Mucosa of rectum (tissue), 2 donors: ENCODE measurements around the gene SCARF1.

Experiments used
- H3K27ac ChIP-seq, 2 donors: one replicate each; pipeline ENCODE4 v1.7.0; 2013; ENCODE audit warnings: inconsistent platforms in 2 of 2, low read depth in 2 of 2, low read length in 2 of 2
- H3K27me3 ChIP-seq, 2 donors: one replicate each; pipeline ENCODE4 v1.7.0; 2013; ENCODE audit warnings: low read length in 2 of 2; ENCODE audit not compliant: control insufficient read depth in 2 of 2, insufficient read depth in 2 of 2
- H3K36me3 ChIP-seq, 2 donors: one replicate each; pipeline ENCODE4 v1.7.0; 2013; ENCODE audit warnings: low read length in 2 of 2; ENCODE audit not compliant: control insufficient read depth in 2 of 2, insufficient read depth in 2 of 2
- H3K4me1 ChIP-seq, 2 donors: one replicate each; pipeline ENCODE4 v1.7.0; 2013; ENCODE audit warnings: low read length in 2 of 2, mild to moderate bottlenecking in 1 of 2; ENCODE audit not compliant: control insufficient read depth in 2 of 2, insufficient read depth in 2 of 2
- H3K4me3 ChIP-seq, 2 donors: one replicate each; pipeline ENCODE4 v1.7.0; 2013; ENCODE audit warnings: low read length in 2 of 2
- H3K9ac ChIP-seq, 2 donors: one replicate each; pipeline ENCODE4 v1.7.0; 2013; ENCODE audit warnings: low read length in 2 of 2, low read depth in 1 of 2, mild to moderate bottlenecking in 1 of 2
- H3K9me3 ChIP-seq, 2 donors: one replicate each; pipeline ENCODE4 v1.7.0; 2013; ENCODE audit warnings: low read length in 2 of 2; ENCODE audit not compliant: control insufficient read depth in 2 of 2
- donor health status: healthy.
- donor health status: Normal muscosa, but diverticular disease.

The SCARF1 gene

DNA sequence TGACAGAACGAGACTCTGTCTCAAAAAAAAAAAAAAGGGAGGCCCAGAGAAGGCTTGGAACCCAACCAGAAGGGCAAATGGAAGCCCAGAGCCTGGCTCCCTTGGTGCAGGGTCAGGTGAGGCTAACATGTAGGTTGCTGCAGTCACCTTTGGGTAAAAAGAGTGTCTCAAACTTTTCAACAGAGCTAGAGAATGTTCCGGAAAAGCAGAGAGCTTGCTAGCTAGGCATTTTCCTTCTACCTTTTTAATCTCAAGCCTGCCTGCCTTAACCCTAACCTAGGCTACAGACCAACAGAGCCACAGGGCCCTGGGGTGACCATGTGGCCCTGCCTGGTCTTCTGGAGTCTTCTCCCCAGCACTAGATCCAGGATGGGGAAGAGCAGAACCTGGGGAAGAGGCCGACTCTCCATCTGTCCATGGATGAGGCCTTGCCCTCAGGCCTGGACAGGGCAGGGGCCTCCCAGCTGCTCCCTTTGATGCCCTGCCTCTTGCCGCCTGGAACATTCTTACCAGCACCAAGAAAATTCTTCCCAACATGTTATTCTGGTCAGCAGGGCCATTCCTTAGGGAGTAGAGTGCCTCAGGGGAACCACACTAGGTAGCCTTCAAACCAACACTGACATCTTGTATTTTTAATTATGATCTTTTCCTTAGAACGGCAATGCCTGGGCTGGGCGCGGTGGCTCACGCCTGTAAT, 47.0 kb downstream of the SCARF1 start:
- Histone ChIP-seq H3K27me3 (no peaks in the 10 kb centered on the region), H3K36me3 (peaks cover 2 to 4% of the 10 kb centered on the region in 2 donors), H3K9ac (peak overlapping the region in 1 of 2 donors; percentile 31), H3K4me1 (peaks cover 6 to 7% of the 10 kb centered on the region in 2 donors), H3K9me3 (no peaks in the 10 kb centered on the region), H3K27ac (peak overlapping the region; percentile 52 to 55), H3K4me3 (no peak overlapping the region)

DNA sequence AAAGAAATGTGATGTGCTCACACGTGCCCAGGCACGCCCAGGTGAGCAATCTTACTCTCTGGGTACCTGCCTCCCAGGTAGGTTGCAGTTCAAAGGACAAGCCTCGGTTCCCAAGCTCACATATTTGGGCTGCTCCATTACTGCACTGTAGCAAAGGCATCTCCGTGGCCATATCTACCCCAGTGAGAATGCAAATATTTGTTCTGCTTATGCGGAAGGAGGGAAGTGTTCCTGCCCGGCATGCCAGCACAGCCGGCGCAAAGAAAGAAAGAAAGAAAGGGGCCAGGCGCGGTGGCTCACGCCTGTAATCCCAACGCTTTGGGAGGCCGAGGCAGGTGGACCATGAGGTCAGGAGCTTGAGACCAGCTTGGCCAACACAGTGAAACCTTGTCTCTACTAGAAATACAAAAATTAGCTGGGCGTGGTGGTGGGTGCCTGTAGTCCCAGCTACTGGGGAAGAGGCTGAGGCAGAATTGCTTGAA, 47.6 kb downstream of the SCARF1 start:
- no peaks in the 10 kb centered on the region for H3K27me3 ChIP-seq
- H3K4me1 ChIP-seq = peaks cover 12 to 13% of the 10 kb centered on the region in 2 donors
- H3K9ac ChIP-seq = no peak overlapping the region
- H3K4me3 ChIP-seq = no peak overlapping the region
- H3K9me3 ChIP-seq = no peaks in the 10 kb centered on the region
- peak overlapping the region; percentile 52 to 55 for H3K27ac ChIP-seq
- H3K36me3 ChIP-seq = peaks cover 2 to 4% of the 10 kb centered on the region in 2 donors

GRCh38 chr17:1593630-1593931, 52.0 kb downstream of the SCARF1 start:
- peaks cover 32 to 41% of the 10 kb centered on the region in 2 donors for H3K4me1 ChIP-seq
- no peak overlapping the region for H3K4me3 ChIP-seq
- H3K36me3 ChIP-seq = peaks cover 0 to 6% of the 10 kb centered on the region in 2 donors
- peak overlapping the region; percentile 77 to 78 for H3K27ac ChIP-seq
- no peaks in the 10 kb centered on the region for H3K9me3 ChIP-seq
- no peaks in the 10 kb centered on the region for H3K27me3 ChIP-seq
- no peak overlapping the region for H3K9ac ChIP-seq

- peaks cover 0 to 6% of the 10 kb centered on the region in 2 donors for H3K36me3 ChIP-seq
- peaks cover 32 to 41% of the 10 kb centered on the region in 2 donors for H3K4me1 ChIP-seq
- H3K4me3 ChIP-seq = peak overlapping the region; percentile 4 to 14
- no peaks in the 10 kb centered on the region for H3K9me3 ChIP-seq
- H3K27me3 ChIP-seq = no peaks in the 10 kb centered on the region
- no peak overlapping the region for H3K9ac ChIP-seq
- H3K27ac ChIP-seq = peak overlapping the region; percentile 77 to 78
Measured at GRCh38 chr17:1592751-1593629, 52.5 kb downstream of the SCARF1 start.

DNA sequence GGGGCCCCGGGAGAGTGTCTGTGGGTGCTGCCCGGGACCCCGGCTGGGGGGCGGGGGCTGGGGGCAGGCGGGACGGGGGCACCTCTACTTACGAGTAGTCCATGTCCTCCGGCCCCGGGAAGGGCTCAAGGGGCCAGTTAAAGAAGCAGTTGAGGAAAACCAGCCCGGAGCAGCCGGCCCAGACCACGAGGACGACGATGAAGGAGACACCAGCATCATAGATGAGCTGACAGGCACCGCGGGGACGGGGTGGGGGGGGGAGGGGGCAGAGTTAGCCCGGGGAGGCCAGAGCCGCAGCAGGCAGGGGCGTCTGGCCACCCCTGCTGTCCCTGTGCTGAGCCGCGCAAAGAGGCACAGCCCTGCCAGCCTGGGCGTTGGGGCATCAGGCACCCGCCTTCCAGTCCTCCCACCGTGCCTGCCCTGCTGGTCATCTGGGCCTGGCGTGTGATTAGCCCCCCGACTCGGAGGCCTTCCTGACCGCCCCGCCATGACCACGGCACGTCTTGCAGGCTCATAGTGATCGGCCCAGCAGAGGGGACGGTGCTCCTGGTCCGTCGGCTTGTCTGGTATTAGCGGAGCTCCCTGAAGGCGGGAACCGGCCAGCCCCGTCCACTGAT, 54.0 kb downstream of the SCARF1 start:
- H3K4me1 ChIP-seq = peaks cover 32 to 41% of the 10 kb centered on the region in 2 donors
- no peaks in the 10 kb centered on the region for H3K27me3 ChIP-seq
- no peak overlapping the region for H3K4me3 ChIP-seq
- no peaks in the 10 kb centered on the region for H3K9me3 ChIP-seq
- H3K9ac ChIP-seq = no peak overlapping the region
- H3K36me3 ChIP-seq = peaks cover 0 to 6% of the 10 kb centered on the region in 2 donors
- no peak overlapping the region for H3K27ac ChIP-seq

GRCh38 chr17:1590747-1591473, 54.6 kb downstream of the SCARF1 start:
- Histone ChIP-seq H3K27me3 (no peaks in the 10 kb centered on the region), H3K4me1 (peaks cover 32 to 41% of the 10 kb centered on the region in 2 donors), H3K9ac (no peak overlapping the region), H3K36me3 (peaks cover 0 to 6% of the 10 kb centered on the region in 2 donors), H3K9me3 (no peaks in the 10 kb centered on the region), H3K27ac (peak overlapping the region; percentile 49 to 68), H3K4me3 (no peak overlapping the region)

DNA sequence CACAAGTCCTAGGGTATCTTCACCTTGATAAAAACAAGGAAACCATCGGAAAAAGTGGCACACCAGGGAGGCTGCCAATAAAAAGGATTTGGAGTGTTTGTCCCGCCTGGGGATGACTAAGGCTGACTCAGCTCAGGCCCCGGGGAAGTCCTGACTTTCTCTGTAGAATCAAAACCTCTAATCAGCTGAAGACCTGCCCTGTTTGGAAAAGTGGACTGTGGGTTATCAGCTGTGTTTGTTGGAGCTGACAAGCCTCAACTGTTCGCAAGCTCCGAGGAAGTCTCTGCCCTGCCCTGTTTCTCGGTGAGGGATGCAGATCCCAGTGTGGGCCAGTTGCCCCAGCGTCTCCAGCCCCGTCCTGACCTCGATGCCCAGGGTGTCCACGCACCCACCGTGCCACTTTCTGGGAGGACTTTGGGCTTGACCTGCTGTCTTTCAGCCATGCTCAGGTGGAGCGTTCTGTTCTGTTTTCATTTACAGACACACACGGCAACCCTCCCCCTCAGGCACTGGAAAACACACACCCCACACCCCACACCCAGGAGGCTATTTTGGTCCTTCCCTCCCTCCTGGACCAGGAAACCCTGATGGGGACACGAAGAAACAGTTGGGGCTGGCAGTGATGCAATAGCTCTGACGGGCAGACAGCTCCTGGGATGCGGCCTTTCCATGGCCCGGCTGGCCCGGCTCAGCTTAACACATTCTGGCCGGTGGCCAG, 55.3 kb downstream of the SCARF1 start:
- peak overlapping the region; percentile 49 to 68 for H3K27ac ChIP-seq
- no peak overlapping the region for H3K4me3 ChIP-seq
- H3K9ac ChIP-seq = peak overlapping the region in 1 of 2 donors; percentile 42
- no peaks in the 10 kb centered on the region for H3K9me3 ChIP-seq
- H3K36me3 ChIP-seq = peaks cover 0 to 8% of the 10 kb centered on the region in 2 donors
- no peaks in the 10 kb centered on the region for H3K27me3 ChIP-seq
- H3K4me1 ChIP-seq = peaks cover 32 to 41% of the 10 kb centered on the region in 2 donors

GRCh38 chr17:1588821-1589585, 56.5 kb downstream of the SCARF1 start:
- Histone ChIP-seq H3K4me3 (no peak overlapping the region), H3K4me1 (peaks cover 30 to 38% of the 10 kb centered on the region in 2 donors), H3K9me3 (no peaks in the 10 kb centered on the region), H3K36me3 (peaks cover 0 to 12% of the 10 kb centered on the region in 2 donors), H3K27me3 (no peaks in the 10 kb centered on the region), H3K9ac (no peak overlapping the region), H3K27ac (no peak overlapping the region)

DNA sequence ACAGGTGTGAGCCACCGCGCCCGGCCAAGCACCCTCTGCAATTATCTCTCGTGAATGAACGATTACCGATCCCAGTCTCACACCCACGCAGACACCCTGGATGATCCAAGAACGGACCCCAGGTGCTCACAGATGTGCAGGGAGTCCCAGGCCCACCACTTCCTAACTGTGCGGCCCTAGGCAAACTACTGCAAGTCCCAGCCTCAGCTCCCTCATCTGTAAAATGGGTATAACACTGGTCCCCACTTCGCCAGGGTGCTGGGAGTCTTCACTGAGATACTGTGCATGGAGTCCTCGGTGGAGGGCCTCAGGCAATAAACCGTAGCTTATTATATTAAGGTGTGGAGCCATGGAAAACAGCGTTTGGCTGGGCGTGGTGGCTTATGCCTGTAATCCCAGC, 61.4 kb downstream of the SCARF1 start:
- Histone ChIP-seq H3K4me1 (peaks cover 10 to 13% of the 10 kb centered on the region in 2 donors), H3K36me3 (peaks cover 0 to 11% of the 10 kb centered on the region in 2 donors), H3K27ac (no peak overlapping the region), H3K27me3 (no peaks in the 10 kb centered on the region), H3K4me3 (no peak overlapping the region), H3K9ac (no peak overlapping the region), H3K9me3 (no peaks in the 10 kb centered on the region)
